Gastroesophageal sphincter (tissue), 4 donors: Measurements from ENCODE around the gene PDE3A. TPM values are rescaled to one million over a fixed set of nuclear protein-coding genes. Genes with fewer than 3 reads are reported as not detected.

Source experiments
- ATAC-seq: fragments of 150-250 bp; one replicate; pipeline ENCODE4 v1.9.1; 2016; ENCODE audit warnings: mild to moderate bottlenecking, moderate library complexity
- H3K27ac ChIP-seq, 4 donors: fragments of 200-600 bp; sonication (generic) in 3 of 4; 1 replicate in 3 of 4; 2 replicates in 1 of 4; pipeline ENCODE4 v1.5.1; 2016 to 2019
- H3K27me3 ChIP-seq: fragments of 200-600 bp; sonication (generic); one replicate; pipeline ENCODE4 v1.5.1; 2019
- H3K36me3 ChIP-seq, 2 donors: fragments of 200-600 bp; sonication (generic); one replicate each; pipeline ENCODE4 v1.5.1; 2019; ENCODE audit warnings: control low read depth in 1 of 2
- H3K4me1 ChIP-seq, 3 donors: fragments of 200-600 bp; sonication (generic); 1 replicate in 2 of 3; 2 replicates in 1 of 3; pipeline ENCODE4 v1.5.1; 2016 to 2019; ENCODE audit warnings: control low read depth in 2 of 3
- H3K4me3 ChIP-seq, 2 donors: fragments of 200-600 bp; sonication (generic); one replicate each; pipeline ENCODE4 v1.5.1; 2019; ENCODE audit warnings: mild to moderate bottlenecking in 1 of 2, moderate library complexity in 1 of 2
- H3K9me3 ChIP-seq, 3 donors: fragments of 200-600 bp; sonication (generic); one replicate each; pipeline ENCODE4 v1.5.1; 2017 to 2019; ENCODE audit warnings: control low read depth in 2 of 3
- EP300 ChIP-seq: sonication (generic); formaldehyde crosslinking; IDR thresholded peaks from one replicate; pipeline ENCODE4 v1.6.1; 2017; ENCODE audit warnings: antibody characterized with exemption, mild to moderate bottlenecking
- POLR2A ChIP-seq, 2 donors: fragments of 450-650 bp; IDR thresholded peaks; one replicate each; pipeline ENCODE4 v1.6.1; 2017; ENCODE audit warnings: antibody characterized with exemption in 2 of 2, mild to moderate bottlenecking in 2 of 2, moderate library complexity in 1 of 2
- POLR2AphosphoS5 ChIP-seq: sonication (generic); formaldehyde crosslinking; IDR thresholded peaks from one replicate; pipeline ENCODE4 v1.6.1; 2017; ENCODE audit warnings: antibody characterized with exemption
- WGBS, 2 donors: methylation state at CpG; one replicate each; pipeline ENCODE4 v1.1.5; 2018; ENCODE audit warnings: low coverage in 1 of 2; 5-methylcytosine and 5-hydroxymethylcytosine counted together
- total RNA-seq, 4 donors: library from RNA; depleted of rRNA; stranded (reverse); fragments of >200 nt; gene quantifications; one replicate each; pipeline ENCODE4 v1.1.0, GENCODE V29; 2016
- TF ChIP-seq, protein P1 (sequence below), 4 experiments: fragments of 200-600 bp in 2 of 4; fragments of 450-650 bp in 2 of 4; sonication (generic) in 1 of 4; IDR thresholded peaks; one replicate each; pipeline ENCODE4 v1.5.1; 2017 to 2019; ENCODE audit warnings: antibody characterized with exemption in 4 of 4, mild to moderate bottlenecking in 2 of 4, moderate library complexity in 2 of 4

The PDE3A gene
- total RNA-seq, 4 donors from 2014 or later: 104 to 194 (median 139) TPM

DNA sequence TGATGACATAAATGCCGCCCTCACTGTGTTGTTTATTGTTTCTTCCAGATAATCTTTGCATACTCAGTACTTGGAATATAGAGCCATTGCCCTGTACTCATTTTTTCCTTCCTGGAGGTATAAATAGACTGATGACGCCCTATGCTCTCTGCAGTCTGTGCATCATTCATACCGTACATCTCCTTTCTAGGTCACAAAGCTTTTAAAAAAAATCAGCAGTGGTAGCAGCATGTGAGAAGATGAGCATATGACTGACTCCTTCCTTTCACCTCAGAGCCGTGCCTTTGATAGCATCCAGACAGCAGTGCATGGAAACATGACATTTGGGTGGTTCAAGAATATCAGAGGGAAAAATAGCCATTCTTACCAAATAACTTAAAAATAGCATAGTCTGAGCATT, 77.3 kb downstream of the PDE3A start:
- no peak for TF ChIP-seq POLR2AphosphoS5
- TF ChIP-seq POLR2A (IDR thresholded peaks at IDR 0.05): no peak
- no peak for TF ChIP-seq EP300
- TF ChIP-seq, protein P1, sequence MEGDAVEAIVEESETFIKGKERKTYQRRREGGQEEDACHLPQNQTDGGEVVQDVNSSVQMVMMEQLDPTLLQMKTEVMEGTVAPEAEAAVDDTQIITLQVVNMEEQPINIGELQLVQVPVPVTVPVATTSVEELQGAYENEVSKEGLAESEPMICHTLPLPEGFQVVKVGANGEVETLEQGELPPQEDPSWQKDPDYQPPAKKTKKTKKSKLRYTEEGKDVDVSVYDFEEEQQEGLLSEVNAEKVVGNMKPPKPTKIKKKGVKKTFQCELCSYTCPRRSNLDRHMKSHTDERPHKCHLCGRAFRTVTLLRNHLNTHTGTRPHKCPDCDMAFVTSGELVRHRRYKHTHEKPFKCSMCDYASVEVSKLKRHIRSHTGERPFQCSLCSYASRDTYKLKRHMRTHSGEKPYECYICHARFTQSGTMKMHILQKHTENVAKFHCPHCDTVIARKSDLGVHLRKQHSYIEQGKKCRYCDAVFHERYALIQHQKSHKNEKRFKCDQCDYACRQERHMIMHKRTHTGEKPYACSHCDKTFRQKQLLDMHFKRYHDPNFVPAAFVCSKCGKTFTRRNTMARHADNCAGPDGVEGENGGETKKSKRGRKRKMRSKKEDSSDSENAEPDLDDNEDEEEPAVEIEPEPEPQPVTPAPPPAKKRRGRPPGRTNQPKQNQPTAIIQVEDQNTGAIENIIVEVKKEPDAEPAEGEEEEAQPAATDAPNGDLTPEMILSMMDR (IDR thresholded peaks at IDR 0.05): no peak
- peaks cover 10 to 83% (median 22%) of the 10 kb centered on the region in 3 donors for H3K4me1 ChIP-seq
- 33 to 46% methylated on average over 3 to 4 of the region's 4 CpGs for WGBS, 2 donors

GRCh38 chr12:20446836-20447235, 78.5 kb downstream of the PDE3A start:
- H3K4me1 ChIP-seq: peaks cover 10 to 86% (median 22%) of the 10 kb centered on the region in 3 donors
- WGBS, 2 donors: 84 to 86% methylated on average over 3 of the region's 3 CpGs
- no peak overlapping the region for H3K4me3 ChIP-seq
- H3K27me3 ChIP-seq: no peaks in the 10 kb centered on the region
- H3K9me3 ChIP-seq: no peaks in the 10 kb centered on the region
- no peak for ATAC-seq
- H3K36me3 ChIP-seq: no peaks in the 10 kb centered on the region
- TF ChIP-seq POLR2A (IDR thresholded peaks at IDR 0.05) (no peak), POLR2AphosphoS5 (no peak)
- TF ChIP-seq, protein P1 (IDR thresholded peaks at IDR 0.05): no peak
- no peak overlapping the region for H3K27ac ChIP-seq

More for the DNA sequence above, 77.3 kb downstream of the PDE3A start:
- peak overlapping the region in 3 of 4 donors; percentile 24 to 67 (median 39) for H3K27ac ChIP-seq
- no peaks in the 10 kb centered on the region for H3K27me3 ChIP-seq
- ATAC-seq: peak; percentile 59
- no peak overlapping the region for H3K4me3 ChIP-seq
- H3K9me3 ChIP-seq: no peaks in the 10 kb centered on the region
- H3K36me3 ChIP-seq: no peaks in the 10 kb centered on the region

DNA sequence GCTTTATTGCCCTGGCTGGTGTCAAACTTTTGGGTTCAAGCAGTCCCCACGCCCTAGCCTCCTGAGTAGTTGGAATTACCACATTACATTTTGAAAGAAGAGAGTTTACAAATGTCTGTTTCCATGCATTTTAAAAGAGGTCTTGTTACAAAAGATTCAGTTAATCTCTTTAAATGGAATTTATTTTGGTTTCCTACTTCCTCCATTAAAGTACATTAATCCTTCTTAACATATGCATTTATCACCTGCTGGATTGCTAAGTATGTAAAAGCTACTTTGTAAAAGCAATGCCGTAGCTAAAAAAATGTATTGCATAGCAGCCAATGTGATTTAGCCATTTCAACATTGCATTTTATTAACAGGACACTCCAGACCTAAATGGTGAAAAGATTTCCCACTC, 80.4 kb downstream of the PDE3A start:
- no peak overlapping the region for H3K4me3 ChIP-seq
- no peaks in the 10 kb centered on the region for H3K36me3 ChIP-seq
- ATAC-seq: no peak
- H3K4me1 ChIP-seq: peaks cover 10 to 70% (median 21%) of the 10 kb centered on the region in 3 donors
- H3K9me3 ChIP-seq: no peaks in the 10 kb centered on the region
- WGBS, 2 donors: 85 to 89% methylated on average over 2 of the region's 2 CpGs
- no peak overlapping the region for H3K27ac ChIP-seq
- TF ChIP-seq, protein P1 (IDR thresholded peaks at IDR 0.05): no peak
- H3K27me3 ChIP-seq: no peaks in the 10 kb centered on the region

DNA sequence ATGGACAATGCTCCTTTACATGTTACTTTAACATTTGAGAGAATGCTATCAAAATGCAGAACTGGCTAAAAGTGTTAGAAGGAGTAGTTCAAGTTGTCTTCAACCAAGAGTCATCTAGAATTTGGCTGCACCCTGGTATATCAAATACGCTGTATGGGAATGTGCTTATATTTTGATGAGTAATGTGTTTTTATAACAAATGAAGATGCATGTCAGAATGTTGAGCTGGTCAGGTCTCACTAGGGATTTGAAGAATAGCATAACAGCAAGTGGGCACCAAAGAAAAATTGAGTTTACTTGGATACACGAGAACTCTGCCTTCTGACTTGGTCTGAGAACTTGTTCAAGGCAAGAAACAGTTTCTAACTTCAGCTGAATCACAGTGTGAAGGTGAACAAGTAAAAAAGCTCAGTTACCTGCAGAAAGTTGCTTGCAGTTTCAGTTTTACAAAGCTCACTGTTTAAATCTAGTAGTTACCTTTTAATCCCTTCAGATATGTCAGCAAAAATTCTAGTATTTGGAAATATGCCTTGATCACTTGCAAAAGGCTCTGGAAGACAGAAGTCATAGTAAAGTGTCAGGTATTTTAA, 82.3 kb downstream of the PDE3A start:
- Histone ChIP-seq H3K27me3 (no peaks in the 10 kb centered on the region), H3K27ac (peak overlapping the region in 2 of 4 donors; percentile 3 to 19), H3K4me3 (no peak overlapping the region), H3K9me3 (no peaks in the 10 kb centered on the region), H3K36me3 (no peaks in the 10 kb centered on the region), H3K4me1 (peaks cover 0 to 61% (median 17%) of the 10 kb centered on the region in 3 donors)
- WGBS, 2 donors: 36 to 61% methylated on average over 2 of the region's 2 CpGs
- ATAC-seq: no peak
- TF ChIP-seq POLR2AphosphoS5 (no peak), EP300 (no peak), POLR2A (IDR thresholded peaks at IDR 0.05) (no peak)
- TF ChIP-seq, protein P1 (IDR thresholded peaks at IDR 0.05): no peak

GRCh38 chr12:20451761-20452160, 83.4 kb downstream of the PDE3A start:
- no peak for ATAC-seq
- H3K27ac ChIP-seq: no peak overlapping the region
- H3K27me3 ChIP-seq: no peaks in the 10 kb centered on the region
- H3K4me1 ChIP-seq: peaks cover 0 to 53% (median 12%) of the 10 kb centered on the region in 3 donors
- H3K4me3 ChIP-seq: no peak overlapping the region
- no peaks in the 10 kb centered on the region for H3K36me3 ChIP-seq
- H3K9me3 ChIP-seq: no peaks in the 10 kb centered on the region
- WGBS, 2 donors: 50 to 69% methylated on average over 3 of the region's 3 CpGs
- no peak for TF ChIP-seq POLR2AphosphoS5
